Measurements from ENCODE around the gene SURF2.

DNA sequence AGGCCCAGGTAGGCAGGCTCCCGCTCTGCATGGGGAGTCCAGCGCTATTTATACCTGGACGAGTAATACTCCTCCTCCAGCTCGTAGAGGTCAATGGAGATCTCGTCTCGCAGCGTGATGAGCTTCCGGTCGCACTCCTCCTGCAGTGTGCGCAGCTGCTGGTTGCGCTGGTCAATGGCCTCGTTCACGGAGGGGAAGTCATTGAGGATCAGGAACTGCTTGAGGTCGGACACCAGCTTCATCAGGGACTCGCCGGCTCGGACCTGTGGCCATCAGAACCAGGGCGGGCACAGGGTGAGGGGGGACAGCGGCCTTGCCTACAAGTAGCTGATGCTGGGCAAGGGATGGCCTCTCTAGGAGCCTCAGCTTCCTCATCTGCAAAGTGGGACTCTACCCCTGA, 12.3 kb upstream of the SURF2 start:
- TF ChIP-seq POLR2A (IDR thresholded peaks at IDR 0.05; ENCODE audit: low read length) = no peak
- no peak for TF ChIP-seq GATA1 (IDR thresholded peaks at IDR 0.05; ENCODE audit: low read depth, low read length)
